ENCODE results near the gene DOC2A. TPM values are rescaled to one million over a fixed set of nuclear protein-coding genes. Genes with fewer than 3 reads are reported as not detected.

The DOC2A gene
- total RNA-seq, 1 donor from 2014 or later: 0.82 TPM

DNA sequence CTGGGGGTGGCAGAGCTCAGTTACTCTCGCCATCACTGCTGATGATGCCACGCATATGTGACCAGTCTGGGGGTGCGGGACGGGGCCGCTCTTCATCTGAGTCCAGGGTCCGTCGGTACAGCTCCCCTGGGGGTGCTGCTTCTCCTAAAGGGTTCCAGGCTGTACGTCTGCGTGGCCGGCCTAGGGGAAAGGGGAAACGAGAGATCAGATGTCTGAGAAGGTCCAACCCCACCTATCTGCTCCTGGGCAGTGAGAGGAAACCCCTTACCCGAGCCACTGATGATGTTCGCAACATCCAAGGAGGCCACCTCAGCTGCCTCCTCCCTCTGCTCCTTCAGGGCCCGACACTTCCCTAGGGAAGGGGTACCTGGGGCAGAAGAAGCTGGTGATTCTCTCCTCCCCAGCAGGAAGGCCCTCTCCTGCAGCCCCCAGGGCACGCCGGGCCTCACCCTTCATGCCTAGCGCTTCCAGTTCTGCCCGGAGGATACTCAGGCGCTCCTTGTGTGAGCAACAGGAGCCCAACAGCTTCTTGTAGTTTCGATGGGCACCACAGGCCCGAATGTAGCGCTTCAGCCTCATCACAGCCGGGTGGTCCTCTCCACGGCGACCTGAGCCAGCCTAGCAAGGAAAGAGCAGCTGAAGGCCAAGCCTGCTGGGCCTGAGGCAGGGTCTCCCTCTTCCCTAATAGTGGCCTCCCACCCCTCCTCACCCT is 17.5 kb downstream of the DOC2A start:
- no peak for DNase-seq
- no peak for ATAC-seq
- intact Hi-C loops (cut with micrococcal nuclease): no loop called here

DNA sequence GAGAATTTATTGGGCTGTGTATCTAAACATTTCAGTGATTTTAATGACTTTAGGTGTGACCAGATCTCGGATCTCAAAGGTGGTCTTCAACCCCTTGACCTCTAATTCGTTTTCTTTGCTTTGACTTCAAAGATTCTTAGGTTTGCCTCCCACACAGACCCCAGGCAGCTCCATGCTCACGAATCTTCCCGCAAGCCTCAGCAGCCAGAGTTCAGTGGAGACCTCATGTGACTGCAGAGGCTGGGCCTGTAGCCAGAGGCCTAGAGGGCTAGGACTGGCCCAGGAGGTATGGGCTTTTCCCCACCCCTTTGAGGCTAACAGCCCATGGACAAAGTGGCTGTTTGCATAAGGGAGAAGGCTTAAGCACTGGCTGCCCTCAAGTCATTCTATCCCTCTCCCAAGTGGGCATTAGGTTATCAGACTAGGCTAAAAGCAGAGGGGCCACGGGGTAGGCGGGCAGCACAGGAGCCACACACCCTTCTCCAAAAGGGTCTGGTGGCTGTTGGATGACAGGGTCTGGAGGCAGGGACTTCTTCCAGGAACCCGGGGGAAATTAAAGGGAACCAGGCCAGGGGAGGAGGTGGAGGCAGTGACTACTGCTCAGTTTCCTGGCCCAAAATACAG is 18.4 kb downstream of the DOC2A start:
- DNase-seq (no peak), ATAC-seq (no peak)
- intact Hi-C loops (cut with micrococcal nuclease): no loop called here

DNA sequence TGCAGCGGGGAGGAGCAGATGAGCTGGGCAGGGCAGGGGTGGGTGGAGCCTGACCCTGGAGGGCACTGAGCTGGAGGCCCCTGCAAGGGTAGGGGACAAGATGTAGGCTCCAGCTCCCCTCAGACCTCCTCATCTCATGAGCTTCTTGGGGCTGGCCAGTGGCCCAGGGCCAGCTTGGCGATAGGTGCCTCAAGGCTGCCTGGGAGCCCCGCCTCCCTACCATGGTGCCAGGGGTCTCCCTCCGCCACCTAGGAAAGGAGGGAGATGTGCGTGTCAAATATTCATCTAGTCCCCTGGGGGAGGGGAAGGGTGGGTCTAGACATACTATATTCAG is 19.3 kb downstream of the DOC2A start:
- ATAC-seq (no peak), DNase-seq (no peak)
- intact Hi-C loops (cut with micrococcal nuclease): no loop called here

DNA sequence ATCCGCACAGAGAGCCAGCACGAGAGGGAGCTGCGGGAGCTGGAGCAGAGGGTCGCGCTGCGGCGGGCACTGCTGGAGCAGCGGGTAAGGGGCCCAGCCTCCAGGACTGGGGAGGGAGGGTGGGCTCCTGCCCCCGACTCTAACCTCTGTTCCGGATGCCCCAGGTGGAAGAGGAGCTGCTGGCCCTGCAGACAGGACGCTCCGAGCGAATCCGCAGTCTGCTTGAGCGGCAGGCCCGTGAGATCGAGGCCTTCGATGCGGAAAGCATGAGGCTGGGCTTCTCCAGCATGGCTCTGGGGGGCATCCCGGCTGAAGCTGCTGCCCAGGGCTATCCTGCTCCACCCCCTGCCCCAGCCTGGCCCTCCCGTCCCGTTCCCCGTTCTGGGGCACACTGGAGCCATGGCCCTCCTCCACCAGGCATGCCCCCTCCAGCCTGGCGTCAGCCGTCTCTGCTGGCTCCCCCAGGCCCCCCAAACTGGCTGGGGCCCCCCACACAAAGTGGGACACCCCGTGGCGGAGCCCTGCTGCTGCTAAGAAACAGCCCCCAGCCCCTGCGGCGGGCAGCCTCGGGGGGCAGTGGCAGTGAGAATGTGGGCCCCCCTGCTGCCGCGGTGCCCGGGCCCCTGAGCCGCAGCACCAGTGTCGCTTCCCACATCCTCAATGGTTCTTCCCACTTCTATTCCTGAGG is 19.8 kb downstream of the DOC2A start:
- intact Hi-C loops (cut with micrococcal nuclease): no loop called here
- ATAC-seq (no peak), DNase-seq (no peak)

DNA sequence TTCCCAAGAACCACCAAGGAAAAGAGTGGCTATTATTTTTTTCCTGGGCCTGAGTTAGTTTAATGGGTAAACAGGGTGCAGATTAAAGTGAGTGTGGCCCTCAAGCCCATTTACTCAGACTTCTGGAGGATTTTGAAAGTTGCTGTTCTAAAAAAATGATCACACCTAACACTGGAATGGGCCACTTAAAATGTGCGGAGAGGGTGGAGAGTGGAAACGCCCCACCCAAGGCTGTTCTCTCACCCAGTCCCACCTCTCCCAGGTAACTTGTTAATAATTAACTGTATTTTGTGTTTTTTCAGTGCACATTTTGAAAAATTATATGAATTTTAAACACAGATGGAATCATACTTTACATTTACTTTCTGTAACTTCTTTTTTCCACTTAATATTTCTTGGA is 20.8 kb downstream of the DOC2A start:
- intact Hi-C loops (cut with micrococcal nuclease): no loop called here
- DNase-seq (no peak), ATAC-seq (no peak)

DNA sequence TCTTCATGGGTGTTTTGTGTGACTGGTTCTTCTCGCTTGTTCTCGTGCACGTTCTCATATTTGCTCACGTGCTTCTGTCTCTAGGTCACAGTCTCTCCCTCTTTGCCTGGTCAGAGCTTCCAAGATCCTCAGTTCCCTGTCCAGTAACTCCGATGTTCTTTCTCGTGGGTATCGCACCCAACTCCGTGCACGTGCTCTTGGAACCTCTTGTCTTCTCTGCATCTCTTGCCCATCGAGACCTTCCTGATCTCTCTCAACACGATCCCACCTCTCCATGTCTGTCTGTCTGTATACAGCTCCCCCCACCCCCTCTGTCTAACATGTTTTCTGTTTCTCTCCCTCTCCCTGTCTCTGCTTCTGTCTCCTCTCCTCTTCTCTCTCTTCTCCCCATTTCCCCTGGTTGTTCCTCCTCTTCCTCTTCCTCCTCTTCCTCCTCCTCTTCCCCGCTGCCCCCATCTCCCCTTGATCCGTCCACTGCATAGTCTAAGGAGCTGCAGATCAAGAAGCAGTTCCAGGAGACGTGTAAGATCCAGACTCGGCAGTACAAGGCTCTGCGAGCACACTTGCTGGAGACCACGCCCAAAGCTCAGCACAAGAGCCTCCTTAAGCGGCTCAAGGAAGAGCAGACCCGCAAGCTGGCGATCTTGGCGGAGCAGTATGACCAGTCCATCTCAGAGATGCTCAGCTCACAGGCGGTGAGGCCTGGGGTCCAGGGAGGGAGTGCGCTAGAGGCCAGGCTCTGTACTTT is 21.5 kb downstream of the DOC2A start:
- ATAC-seq (no peak), DNase-seq (no peak)
- intact Hi-C loops (cut with micrococcal nuclease): no loop called here

DNA sequence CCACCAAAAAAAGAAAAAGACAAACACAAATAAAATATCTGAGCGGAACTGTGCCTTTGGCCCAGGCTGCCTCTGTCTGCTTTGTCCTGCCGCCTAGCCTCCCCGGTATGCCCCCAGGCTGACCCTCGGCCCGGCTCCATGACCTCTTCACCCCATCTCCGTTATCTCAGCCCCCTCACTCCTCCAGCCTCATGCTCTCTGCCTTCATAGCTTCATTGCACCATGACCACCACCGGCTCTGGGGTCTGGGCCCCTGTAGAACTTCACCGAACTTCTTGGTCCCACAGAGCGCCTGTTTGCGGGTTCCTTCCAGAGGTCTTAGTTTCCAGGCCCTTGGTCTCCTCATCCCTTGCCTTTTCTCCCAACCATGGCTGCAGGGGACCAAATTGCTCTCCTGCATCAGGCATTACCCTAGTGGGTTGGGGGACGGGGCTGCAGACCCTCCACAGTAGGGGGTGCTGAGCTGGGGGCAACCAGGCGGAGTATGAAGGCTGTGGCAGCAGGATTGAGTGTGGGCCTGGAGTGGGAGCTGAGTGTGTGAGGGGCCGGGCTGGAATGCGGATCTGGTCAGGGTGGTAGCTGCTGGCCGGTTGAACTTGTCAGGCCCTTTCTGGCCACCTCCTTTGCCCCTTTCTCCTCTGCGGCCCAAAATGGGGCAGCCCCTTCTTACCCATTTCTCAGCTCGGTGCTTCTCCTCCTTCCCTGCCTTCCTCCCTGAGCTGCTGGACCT is 22.3 kb downstream of the DOC2A start:
- DNase-seq (no peak), ATAC-seq (no peak)

DNA sequence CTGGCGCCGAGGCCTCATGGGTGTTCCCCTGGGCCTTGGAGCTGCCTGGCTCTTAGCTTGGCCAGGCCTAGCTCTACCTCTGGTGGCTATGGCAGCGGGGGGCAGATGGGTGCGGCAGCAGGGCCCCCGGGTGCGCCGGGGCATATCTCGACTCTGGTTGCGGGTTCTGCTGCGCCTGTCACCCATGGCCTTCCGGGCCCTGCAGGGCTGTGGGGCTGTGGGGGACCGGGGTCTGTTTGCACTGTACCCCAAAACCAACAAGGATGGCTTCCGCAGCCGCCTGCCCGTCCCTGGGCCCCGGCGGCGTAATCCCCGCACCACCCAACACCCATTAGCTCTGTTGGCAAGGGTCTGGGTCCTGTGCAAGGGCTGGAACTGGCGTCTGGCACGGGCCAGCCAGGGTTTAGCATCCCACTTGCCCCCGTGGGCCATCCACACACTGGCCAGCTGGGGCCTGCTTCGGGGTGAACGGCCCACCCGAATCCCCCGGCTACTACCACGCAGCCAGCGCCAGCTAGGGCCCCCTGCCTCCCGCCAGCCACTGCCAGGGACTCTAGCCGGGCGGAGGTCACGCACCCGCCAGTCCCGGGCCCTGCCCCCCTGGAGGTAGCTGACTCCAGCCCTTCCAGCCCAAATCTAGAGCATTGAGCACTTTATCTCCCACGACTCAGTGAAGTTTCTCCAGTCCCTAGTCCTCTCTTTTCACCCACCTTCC is 23.3 kb downstream of the DOC2A start:
- ATAC-seq (no peak), DNase-seq (no peak)
- intact Hi-C loops (cut with micrococcal nuclease): no loop called here

More for the DNA sequence above, 22.3 kb downstream of the DOC2A start:
- intact Hi-C loops (cut with micrococcal nuclease): no loop called here

DNA sequence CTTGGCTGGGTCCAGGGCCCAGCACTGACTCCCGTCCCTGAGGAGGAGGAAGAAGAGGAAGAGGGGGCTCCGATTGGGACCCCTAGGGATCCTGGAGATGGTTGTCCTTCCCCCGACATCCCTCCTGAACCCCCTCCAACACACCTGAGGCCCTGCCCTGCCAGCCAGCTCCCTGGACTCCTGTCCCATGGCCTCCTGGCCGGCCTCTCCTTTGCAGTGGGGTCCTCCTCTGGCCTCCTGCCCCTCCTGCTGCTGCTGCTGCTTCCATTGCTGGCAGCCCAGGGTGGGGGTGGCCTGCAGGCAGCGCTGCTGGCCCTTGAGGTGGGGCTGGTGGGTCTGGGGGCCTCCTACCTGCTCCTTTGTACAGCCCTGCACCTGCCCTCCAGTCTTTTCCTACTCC is 23.9 kb downstream of the DOC2A start:
- ATAC-seq (no peak), DNase-seq (no peak)
- intact Hi-C loops (cut with micrococcal nuclease): no loop called here

DNA sequence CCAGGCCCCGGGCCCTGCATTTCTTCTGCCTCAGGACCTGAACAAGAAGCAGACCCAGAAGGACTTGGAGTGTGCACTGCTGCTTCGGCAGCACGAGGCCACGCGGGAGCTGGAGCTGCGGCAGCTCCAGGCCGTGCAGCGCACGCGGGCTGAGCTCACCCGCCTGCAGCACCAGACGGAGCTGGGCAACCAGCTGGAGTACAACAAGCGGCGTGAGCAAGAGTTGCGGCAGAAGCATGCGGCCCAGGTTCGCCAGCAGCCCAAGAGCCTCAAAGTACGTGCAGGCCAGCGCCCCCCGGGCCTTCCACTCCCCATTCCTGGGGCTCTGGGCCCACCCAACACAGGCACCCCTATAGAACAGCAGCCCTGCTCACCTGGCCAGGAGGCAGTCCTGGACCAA is 24.6 kb downstream of the DOC2A start:
- intact Hi-C loops (cut with micrococcal nuclease): no loop called here
- ATAC-seq: no peak
- DNase-seq: no peak

DNA sequence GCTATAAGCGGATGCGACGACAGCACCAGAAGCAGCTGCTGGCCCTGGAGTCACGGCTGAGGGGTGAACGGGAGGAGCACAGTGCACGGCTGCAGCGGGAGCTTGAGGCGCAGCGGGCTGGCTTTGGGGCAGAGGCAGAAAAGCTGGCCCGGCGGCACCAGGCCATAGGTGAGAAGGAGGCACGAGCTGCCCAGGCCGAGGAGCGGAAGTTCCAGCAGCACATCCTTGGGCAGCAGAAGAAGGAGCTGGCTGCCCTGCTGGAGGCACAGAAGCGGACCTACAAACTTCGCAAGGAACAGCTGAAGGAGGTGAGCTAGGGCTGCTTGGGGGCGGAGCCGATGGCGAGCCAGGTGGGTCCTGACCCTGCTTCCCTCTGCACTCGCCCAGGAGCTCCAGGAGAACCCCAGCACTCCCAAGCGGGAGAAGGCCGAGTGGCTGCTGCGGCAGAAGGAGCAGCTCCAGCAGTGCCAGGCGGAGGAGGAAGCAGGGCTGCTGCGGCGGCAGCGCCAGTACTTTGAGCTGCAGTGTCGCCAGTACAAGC is 25.5 kb downstream of the DOC2A start:
- intact Hi-C loops (cut with micrococcal nuclease): no loop called here
- no peak for ATAC-seq

DNA sequence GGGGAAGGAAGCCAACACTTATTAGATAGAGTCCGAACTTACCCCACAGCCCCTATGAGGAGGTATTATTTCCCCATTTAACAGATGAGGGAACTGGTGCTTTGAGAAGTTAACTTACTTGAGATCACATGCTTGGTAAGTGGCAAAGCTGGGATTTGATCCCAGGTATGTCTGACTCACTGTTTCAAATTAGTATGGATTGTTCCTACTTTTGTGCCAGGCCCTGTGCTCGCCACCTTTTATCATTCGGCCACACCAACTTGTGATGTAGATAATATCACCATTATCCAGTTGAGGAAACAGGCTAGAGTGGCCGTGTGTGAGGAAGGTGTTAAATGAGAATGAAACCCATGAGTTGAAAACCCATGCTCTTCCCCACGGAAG is 26.1 kb downstream of the DOC2A start:
- ATAC-seq: no peak
- intact Hi-C loops (cut with micrococcal nuclease): no loop called here
- DNase-seq: no peak

More for the DNA sequence above, 25.5 kb downstream of the DOC2A start:
- DNase-seq: no peak

DNA sequence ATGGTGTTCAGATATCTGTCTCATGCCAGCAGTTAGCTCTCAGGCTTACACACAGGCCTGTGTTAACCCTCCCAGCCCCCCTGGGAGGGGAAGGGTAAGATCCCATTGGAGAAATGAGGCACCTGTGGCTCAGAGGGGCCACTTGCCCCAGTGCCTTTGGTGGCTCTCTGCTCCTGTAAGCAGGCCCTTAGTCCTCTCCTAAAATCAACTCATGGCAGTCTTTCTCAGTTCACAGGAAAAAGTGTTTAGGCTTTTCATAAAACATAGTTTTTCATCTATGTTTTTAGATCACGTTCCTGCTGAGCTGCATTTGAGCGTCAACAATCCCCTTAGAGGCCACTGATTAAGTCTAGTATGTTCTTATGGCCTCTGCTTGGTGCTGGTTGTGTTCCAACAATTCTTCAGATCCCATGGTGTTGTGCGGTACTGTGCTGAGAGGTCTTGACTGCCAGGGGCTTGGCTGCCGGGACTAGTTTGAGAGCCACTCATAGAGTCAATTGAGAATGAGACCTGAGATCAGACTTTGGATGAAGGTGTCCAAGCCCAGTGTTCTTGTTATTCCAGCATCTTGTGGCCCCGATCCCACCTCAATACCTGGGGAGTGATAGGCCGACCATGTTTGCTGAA is 26.6 kb downstream of the DOC2A start:
- ATAC-seq (no peak), DNase-seq (no peak)
- intact Hi-C loops (cut with micrococcal nuclease): no loop called here

DNA sequence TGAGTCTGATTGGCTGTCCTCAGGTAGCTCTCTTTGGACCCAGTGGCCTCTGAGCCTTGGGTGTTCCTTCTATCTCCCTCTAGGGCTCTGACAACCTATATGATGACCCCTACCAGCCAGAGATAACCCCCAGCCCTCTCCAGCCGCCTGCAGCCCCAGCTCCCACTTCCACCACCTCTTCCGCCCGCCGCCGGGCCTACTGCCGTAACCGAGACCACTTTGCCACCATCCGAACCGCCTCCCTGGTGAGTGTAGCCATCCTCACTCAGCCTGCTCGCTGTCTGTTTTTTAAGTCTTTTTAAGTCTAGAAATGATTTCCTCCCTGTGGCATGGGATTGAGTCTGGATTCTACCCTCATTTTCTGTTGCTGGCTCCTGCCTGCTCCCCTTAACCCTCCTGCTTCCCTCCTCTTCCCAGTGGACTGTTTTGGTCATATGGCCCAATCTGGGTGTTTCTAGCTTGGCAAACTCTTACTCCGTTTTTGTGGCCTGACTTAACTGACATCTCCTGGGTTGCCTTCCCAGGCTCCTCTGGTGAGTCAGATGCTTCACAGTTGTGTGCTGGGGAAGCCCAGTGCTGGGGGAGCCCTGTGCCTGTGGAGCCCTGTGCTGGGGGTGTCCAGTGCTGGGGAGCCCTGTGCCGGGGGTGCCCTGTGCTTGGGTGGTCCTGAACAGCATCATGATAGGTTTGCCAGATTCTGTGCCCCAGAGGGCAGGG is 27.2 kb downstream of the DOC2A start:
- ATAC-seq (no peak), DNase-seq (no peak)
- intact Hi-C loops (cut with micrococcal nuclease): no loop called here

DNA sequence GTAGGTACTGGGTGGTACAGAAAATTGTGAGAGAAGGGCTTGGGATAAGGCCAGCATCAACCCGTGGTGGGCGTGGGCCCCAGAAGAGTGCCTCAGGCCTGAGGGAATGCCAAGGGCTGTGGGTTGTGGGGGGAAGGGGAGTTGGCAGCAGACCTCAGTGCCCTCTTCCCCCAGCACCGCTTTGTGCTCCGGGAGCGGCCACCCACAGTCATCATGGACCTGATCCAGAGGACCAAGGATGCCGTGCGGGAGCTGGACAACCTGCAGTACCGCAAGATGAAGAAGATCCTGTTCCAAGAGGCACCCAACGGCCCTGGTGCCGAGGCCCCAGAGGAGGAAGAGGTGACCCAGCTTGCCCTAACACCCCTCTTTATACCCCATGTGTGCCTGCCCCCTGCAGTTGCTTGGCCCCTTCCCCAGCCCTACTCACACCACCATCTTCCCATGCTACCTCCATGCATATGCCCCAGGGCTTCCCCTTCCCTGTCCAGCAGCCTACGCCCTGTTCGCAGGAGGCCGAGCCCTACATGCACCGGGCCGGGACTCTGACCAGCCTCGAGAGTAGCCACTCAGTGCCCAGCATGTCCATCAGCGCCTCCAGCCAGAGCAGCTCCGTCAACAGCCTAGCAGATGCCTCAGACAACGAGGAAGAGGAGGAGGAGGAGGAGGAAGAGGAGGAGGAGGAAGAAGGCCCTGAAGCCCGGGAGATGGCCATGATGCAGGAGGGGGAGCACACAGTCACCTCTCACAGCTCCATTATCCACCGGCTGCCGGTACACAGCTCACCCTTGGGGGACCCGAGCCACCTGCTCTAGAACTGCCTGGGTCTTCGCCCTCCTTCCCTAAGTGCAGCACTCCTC is 28.0 kb downstream of the DOC2A start:
- ATAC-seq: no peak
- intact Hi-C loops (cut with micrococcal nuclease): no loop called here
- DNase-seq: no peak

DNA sequence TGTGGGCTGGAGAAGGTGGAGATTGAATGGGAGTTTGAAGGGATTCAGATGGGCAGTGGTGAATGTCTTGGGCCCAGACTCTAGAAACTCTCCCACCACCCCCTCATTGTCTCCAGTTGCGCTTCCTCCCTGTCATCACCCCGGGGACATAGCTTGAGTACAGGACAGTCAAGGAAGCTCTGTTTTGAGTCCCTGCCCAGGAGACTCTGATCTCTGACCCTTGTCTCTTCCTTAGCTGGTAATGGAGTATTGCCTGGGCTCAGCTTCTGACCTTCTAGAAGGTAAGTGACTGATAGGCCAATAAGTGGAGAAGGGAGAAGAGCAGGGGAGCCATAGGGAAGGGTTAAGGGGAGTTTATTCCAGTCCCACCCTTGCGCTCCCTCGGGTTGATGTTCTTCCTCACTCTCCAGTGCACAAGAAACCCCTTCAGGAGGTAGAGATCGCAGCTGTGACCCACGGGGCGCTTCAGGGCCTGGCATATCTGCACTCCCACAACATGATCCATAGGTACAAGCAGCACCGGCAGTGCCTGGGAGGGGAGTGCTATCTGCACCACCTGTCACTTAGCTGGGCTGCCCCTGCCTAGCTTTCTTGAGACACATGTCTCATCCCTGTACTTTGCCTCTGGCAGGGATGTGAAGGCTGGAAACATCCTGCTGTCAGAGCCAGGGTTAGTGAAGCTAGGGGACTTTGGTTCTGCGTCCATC is 32.1 kb downstream of the DOC2A start:
- ATAC-seq (no peak), DNase-seq (no peak)
- intact Hi-C loops (cut with micrococcal nuclease): no loop called here

Measured in left ventricle myocardium superior (tissue), 1 donor.